RPMI7951 (cell line): Measurements from ENCODE around the gene FAM149B1. TPM values are rescaled to one million over a fixed set of nuclear protein-coding genes. Genes with fewer than 3 reads are reported as not detected.
"Not testable (repeated sequence)": the region's sequence is repeated elsewhere in the genome, so short reads cannot be mapped to it uniquely, and the experiment has no call there.

ENCODE experiments used
- DNase-seq: peaks from one replicate; pipeline ENCODE4 v3.0.0-alpha.2; 2012; ENCODE audit warnings: low read depth
- total RNA-seq: library from RNA; depleted of rRNA; stranded (reverse); fragments of >200 nt; shearing (Covaris generic); gene quantifications from 2 replicates; pipeline ENCODE4 v1.2.3, GENCODE V29; 2014

FAM149B1 gene
- total RNA-seq, 1 experiment from 2014 or later: 13.6 TPM

DNA sequence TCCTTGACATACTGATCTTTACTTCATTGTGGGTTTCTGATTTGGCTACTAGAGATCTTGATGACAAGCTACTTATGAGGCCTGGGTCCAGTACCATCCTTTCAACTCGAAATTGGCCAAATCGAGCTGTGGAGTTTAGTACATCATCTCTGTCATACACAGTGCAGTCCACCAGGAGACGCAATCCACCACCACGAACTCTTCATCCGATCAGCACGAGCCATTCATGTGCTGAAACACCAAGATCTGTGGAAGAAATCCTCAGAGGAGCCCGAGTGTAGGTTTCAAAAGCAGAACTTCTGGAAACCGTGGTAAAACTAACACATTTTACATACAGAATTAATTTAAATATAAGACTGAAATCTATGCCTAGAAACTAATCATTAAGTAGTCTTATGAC, 65.0 kb downstream of the FAM149B1 start:
- DNase-seq: no peak

DNA sequence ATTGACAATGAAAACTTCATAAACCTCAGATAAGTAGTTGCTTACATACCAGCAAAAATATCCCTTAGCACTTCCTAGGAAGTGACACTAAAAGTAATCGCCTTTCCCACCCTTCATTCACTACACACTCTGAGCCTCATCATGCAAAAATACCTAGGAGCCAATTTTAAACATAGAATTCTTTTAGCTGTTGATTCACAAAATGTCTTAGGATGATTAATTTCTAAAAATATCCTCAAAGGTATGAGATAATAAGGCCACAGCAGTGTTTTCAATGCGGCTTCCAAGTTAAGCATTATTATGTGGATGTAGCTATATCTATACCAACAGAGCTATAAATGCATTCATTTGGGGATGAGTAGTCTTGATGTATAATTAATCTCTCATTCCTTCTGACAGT, 66.0 kb downstream of the FAM149B1 start:
- DNase-seq: no peak

DNA sequence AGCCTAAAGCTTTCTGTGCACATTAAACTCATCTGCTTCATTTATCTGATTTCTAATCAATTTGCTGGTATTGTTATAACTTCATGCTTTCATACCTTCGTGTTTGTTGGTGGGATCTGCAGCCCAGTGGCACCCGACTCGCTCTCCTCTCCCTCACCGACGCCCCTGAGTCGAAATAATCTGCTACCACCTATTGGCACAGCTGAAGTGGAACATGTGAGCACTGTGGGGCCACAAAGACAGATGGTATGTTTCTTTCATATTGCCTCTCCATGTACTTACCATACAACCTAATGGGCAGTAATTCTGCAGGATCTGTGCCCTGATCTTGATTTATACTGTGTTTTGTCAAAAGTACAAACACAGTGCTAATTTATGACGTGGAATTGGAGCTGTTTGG, 66.8 kb downstream of the FAM149B1 start:
- DNase-seq: no peak

DNA sequence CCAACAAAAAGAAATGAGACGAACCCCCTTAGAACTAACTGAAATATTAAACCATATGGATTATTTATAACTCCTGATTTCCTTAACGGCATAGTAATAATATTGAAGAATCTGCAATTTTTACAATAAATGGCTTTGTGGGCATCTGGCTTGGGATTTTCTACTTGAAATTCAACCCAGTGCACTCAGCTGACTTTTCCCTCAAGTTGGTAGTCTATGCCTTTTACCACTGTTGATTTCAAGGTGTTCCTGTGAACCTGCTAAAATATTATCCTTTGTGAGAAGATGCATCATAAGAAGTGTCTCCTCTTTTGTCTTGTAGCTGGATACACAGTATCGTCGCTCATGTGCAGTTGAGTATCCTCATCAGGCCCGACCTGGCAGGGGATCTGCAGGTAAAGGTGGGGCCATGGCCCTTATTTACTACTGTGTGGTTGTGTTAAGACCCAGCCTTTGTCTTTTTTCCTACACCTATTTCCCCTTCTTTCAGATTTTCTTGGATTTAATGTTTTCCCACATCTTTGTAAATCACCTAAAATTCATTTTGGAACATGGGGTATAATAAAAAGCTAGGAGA, 71.2 kb downstream of the FAM149B1 start:
- no peak for DNase-seq

DNA sequence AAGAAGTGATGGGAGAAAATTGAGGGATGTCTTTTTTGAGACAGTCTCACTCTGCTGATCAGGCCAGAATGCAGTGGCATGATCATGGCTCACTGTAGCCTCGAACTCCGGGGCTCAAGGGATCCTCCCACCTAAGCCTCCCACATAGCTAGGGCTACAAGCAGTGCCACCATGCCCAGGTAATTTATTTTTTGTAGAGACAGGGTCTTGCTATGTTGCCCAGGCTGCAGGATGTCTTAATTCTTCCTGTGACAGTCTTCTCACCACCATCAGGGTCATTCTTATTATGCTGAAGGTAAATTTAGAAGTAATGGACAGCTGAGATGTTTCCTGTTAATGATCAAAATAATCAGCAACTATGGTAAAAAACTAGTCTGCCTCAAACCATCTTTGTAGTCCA, 72.0 kb downstream of the FAM149B1 start:
- DNase-seq: no peak

DNA sequence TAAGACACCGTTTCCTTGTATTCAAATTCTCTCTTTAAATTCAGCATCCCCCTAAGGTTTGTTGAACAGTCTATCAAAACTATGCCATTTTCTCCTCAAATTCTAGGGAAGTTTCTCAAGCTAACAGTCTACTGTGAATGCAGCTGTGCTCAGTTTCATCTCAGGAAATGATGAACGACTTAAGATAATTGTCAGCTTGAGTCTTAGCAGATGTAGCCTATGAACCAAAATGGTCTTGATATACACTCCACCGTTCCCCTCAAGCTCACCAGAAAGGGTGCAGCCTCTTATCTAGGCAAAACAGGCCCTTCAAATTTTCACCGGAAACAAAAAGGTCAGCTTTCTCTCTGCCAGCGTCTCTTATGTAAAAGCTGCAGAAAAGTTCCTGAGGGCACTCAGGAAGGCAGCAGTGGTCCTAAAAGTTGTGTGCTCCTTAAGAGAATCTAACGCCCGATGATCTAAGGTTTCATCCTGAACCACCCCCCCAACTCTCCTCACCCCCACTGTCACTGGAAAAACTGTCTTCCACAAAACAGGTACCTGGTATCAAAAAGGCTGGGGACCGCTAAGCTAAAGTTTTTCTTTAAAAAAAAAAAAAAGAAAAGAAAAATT, 77.1 kb downstream of the FAM149B1 start:
- DNase-seq: no peak

DNA sequence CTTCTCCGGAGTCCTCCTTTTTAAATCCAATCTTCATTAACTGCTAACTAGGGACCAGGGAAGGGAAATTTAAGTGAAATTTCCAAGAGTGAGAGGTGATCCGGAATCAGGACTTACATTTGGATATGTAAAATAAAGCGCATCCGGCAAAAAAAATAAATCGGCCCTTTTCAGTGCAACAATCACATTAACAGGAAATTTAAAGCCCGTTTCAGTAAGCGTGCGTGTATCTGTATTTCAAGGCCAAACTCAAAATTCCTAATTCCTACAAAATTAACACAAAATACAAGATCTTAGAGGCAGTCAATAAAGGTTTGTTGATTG, 78.4 kb downstream of the FAM149B1 start:
- DNase-seq: no peak

DNA sequence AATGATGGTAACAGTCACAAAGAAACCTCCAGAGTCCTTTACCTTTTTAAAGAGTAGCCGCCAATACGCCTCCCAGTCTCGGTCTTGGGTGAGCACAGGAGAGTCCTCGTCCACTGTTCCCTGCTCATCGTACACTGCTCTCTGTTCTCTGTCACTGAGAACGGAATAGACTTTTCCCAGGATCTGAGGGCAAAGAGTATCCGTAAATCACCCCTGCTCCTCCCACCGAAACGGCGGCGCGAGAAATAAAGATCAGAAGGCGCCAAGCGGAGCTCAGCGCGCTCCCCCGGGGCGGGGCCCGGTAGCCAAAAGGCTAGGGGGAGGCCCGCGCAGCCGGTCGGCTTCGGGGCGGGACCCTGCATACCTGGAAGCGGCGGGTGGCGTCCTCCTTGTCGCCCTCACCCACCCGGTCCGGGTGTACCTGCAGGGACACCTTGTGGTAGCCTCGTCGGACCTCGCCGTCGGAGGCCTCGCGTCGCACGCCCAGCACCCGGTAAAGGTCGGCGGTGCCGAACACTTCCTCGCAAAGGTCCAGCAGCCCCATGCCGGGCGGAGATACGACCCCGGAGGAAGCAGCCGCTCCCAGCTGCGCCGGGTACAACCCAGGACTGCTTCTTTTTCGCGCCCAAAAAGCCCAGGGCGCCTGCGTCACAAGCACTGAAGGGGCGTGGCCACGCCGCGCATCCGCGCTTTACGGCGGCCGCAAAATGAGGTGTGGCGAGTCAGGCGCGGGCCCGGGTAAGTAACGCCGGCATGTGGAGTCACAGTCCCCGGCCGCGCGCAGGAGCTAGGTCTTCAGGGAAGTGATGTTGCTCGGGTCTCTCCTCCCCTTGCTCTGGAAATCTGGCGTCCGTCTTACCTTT, 79.0 kb downstream of the FAM149B1 start, which contains the start of gene DNAJC9:
TSS of gene DNAJC9 (minus strand) at position 610 of the 863 bp plus-strand sequence. CDS start at position 544, 66 bp downstream.
- peak; percentile 89 for DNase-seq

DNA sequence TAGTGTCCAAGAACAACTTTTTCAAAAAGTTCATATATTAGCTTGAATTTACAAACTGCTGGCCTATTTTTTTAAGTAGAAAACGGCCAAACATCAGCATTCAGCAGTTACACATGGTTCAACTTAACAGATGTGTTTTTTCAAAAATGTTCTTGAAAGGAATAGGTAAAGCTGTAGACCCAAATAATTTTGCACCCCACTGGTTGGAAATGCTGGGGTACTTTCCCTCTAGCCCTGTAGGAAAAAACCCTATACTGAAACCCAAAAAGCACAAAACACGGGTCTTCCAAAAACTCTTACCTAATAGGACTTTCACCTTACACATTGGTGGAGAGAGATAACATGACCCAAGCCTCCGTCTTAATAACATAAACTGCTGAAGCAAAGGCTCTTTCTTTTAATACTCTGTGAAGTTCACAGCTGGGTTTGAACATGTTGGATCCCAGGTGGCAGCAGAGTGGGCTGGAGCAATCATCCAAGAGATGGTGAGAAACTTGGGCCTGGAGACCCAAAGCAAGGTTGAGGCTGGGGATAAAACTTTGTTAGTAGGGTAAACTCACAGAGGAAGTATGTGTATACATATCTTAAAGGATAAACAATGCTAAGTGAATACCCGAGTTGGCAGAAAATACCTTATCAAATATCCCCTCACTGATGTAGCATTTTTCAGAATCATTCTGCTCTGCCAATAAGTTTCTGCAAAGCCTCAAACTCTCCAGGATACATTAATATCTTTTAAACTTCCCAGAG, 79.8 kb downstream of the FAM149B1 start:
- DNase-seq: no peak

DNA sequence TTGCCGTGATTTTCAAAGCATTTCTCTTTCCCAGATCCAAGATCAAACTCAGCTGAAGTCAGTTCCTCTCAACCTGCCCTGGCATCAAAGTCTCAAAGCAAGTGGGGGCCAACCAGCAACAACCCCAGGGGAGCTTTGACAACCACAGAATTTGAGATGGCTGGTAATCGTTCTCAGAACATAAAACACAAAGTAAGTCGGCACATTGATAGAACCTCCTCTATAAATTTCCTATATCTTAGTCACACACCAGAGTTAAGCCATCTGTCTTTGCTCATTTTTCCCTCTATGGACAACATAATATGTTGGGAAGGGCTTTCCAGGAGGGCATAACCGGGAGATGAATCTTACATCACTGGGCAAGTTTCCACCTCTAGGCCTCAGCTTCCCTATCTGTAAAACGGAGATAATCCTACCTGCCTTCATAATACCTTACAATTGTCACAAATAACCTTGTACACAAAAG, 80.4 kb downstream of the FAM149B1 start:
- no peak for DNase-seq

DNA sequence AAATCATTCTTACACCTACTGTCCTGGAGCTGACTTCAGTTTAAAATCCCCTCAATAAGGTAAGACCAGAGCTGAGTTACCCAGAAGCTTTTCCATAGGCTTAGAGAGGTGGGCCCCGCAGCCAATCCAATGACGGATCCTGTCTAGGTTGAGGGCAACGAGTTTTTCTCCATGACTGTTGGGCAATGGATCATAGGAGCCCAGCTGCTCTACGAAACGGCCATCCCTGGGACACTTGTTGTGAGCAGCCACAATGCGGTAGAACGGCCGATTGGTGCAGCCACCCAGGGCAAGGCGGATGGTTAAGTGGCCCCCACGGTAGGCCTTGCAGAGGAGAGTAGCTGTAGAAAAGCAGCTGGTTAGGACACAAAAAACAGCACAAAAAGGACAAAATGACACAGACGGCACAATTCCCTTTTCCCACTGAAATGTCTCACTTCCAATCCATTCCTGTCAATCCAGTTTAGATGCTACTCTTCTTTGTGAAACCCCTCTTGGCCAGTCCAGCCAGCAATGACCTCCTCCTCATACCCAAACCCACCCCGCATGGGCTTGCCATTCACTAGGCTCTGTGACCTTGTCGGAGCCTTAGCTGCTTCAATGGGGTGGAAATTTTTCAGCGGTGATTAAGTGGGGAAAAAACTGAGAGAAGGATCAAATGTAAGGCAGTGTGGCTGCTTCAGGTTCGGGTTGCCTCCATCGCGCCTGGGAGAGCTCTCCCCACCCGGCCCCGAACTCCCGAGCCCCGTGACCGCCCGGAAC, 83.9 kb downstream of the FAM149B1 start:
- DNase-seq: no peak

DNA sequence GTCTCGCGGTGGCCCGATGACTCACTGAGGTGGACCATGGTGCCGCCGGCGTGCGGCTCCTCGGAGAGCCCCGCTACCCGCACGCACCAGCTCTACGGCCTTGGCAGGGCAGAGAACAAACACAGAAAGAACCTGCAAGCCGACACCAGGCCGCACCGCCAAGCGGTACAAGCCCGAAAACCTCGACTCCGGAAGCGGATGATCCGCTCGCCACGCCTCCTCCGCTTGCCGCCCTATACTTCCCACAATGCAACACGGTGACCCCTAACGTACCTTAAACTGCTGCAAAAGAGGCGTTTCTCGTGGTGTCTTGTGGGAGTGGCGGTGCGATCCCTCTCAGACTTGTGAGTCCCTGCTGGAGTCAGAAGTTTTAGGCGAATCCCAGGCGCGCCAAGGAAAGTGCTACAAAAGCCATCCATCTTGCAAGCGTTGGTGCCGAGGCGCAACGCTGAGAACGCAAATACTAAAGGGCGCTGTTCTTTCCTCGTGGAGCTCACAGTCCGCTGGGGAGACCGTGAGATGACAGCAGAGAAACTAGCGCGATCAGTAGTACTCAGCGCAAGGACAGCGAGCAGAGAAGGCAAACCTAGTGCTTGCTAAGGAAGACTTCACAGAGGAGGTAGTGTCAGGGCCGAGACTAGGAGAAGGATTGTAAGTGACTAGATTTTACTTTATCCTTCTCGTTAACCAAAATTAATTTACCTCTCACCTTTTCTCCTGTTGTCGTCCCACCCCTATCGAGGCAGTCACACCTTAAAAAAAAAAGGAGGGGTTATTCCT, 84.7 kb downstream of the FAM149B1 start, which contains the start of gene MRPS16:
TSS of gene MRPS16 (minus strand) at position 200 of the 780 bp plus-strand sequence. CDS start at position 38, 162 bp downstream.
- DNase-seq: peak; percentile 96

DNA sequence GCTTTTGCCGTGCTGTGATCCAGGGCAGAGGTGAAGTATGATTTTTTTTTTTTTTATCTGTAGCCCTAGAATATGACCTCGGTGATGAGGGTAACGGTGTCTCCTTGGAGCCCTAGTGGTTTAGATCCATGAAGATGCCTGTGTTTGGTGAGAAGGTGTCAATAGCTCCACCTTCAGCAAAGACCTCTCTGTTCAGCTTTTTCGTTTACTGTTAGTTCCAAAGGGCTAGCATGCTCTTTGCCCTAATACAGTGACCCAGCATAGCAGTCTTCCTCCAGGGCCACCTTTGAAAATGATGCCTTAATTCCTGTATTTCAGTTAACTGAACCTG, 85.3 kb downstream of the FAM149B1 start:
- no peak for DNase-seq

DNA sequence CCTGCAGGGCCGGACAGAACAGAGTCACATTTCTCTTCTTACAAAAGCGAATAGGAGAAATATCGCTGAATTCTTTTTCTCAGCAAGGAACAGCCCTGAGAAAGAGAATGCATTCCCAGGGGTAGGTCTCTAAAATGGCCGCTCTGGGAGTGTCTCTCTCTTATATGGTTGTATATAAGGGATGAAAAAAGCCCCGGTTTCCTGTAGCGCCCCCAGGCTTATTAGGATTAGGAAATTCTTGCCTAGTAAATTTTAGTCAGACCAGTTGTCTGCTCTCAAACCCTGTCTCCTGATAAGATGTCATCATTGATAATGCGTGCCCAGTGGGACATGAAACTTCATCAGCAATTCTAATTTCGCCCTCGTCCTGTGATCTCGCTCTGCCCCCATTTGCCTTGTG, 90.7 kb downstream of the FAM149B1 start:
- DNase-seq: not testable (repeated sequence)

DNA sequence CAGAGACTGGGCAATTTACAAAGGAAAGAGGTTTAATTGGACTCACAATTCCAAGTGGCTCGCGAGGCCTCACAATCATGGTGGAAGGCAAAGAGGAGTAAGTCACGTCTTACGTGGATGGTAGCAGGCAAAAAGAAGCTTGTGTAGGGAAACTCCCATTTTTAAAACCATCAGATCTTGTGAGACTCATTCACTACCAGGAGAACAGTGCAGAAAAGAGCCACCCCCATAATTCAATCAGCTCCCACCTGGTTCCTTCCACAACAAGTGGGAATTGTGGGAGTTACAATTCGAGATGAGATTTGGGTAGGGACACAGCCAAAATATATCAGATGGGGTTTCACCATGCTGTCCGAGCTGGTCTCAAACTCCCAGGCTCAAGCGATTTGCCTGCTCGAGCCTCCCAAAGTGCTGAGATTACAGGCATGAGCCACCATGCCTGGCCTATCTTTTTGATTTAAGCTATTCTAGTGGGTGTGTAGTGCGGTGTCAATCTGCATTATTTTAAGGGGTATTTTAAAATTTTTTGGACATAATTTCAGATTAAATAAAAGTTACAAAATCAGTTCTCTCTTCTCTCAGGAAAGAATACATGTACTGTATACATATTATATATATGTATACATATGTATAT, 93.6 kb downstream of the FAM149B1 start:
- DNase-seq: no peak

DNA sequence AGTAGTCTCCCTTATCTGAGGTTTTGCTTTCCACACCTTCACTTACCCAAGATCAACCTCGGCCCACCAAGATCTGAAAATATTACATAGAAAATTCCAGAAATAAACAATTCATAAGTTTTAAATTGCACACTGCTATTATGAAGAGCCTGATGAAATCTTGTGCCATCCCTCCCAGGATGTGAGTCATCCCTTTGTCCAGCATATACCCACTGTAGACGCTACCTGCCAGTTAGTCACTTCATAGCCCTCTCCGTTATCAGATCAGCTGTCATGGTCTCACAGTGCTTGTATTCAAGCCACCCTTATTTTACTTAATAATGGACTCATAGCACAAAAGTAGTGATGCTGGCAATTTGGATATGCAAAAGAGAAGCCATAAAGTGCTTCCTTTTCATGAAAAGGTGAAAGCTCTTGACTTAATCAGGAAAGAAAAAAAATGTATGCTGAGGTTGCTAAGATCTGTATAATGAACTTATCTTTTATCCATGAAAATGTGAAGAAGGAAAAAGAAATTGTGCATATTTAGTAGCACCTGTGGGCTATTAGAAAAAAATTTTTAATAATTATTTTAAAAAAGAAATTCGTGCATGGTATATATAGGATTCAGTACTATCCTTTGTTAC, 94.3 kb downstream of the FAM149B1 start:
- peak; percentile 79 for DNase-seq

DNA sequence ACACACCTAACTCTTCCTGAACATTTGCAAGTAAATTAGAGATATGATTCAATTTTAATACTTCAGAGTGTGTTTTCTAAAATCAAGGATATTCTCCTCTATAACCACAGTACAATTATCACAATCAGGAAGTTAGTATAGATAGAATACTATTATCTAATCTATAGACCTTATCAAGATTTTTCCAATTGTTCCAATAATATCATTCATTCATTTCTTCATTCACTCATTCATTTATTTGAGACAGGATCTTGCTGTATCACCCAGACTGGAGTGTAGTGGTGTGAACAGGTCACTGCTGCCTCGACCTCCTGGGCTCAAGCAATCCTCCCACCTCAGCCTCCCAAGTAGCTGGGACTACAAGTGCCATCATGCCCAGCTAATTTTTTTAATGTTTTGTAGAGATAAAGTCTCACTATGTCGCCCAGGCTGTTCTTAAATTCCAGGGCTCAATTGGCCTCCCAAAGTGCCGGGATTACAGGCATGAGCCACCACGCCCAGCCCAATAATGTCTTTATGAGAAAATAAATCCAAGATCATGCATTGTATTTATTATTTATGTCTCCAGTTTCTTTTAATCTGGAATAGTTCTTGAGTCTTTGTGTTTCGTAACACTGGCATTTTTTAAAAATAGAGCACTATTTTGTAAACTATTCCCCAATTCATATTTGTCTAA, 95.1 kb downstream of the FAM149B1 start:
- no peak for DNase-seq

DNA sequence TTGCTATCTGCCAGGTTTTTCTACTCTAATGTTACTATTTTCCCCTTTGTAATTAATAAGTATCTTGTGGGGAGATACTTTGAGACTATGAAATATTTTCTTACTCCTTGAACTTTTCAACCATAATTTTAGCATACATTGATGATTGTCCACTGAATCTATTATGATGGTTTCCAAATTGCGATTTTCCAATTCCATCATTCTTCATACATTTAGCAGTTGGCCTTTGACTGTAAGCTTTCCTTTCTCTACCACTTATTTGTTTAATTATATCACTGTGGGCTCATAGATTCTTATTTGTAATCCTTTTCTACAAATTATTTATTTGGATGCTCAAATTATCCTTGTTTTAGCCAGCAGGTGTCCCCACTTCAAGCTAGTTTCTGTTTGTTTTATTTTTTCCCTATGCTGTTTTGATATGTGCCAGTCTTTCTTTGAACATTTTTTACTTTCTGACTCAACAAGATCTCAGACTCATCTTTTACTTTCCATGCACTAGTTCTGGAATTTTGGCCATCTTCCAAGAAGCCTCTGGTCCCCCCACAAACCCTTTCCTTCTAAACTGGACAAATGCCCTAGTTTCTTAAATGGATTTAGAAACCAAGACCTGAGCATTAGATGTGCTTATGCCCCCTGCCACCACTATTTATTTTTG, 95.9 kb downstream of the FAM149B1 start:
- DNase-seq: peak; percentile 43

DNA sequence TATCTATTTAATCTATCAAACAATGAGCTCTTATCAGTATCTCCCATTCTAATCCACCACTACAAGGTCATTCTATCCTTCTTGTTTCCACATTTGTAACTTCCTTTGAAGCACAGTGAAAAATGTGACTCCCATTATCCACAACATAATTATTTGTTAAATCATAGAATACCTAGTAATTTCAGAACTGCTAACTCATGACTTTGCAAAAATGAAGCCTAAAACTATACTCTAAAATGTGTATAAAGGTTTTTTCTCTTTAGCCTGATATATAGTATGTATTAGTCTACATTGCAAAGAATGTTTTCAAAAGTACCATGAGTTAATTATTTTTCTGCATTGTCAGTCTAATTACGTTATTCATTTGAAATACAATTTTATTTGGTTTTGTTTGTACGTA, 96.5 kb downstream of the FAM149B1 start:
- DNase-seq: no peak
